Muscle of leg (tissue), 11 donors: Measurements from ENCODE around the gene TMOD3. TPM values are rescaled to one million over a fixed set of nuclear protein-coding genes. Genes with fewer than 3 reads are reported as not detected.

Experiments
- DNase-seq: peaks from one replicate; pipeline ENCODE4 v3.0.0; 2013
- H3K27ac ChIP-seq: one replicate; pipeline ENCODE4 v1.5.1; 2013; ENCODE audit warnings: mild to moderate bottlenecking, low read length, control low read depth
- H3K27me3 ChIP-seq: one replicate; pipeline ENCODE4 v1.6.1; 2013; ENCODE audit warnings: low read length; ENCODE audit not compliant: control insufficient read depth, insufficient read depth
- H3K36me3 ChIP-seq: one replicate; pipeline ENCODE4 v1.6.1; 2013; ENCODE audit warnings: low read length; ENCODE audit not compliant: control insufficient read depth, insufficient read depth
- H3K4me1 ChIP-seq: one replicate; pipeline ENCODE4 v1.6.1; 2013; ENCODE audit warnings: low read length; ENCODE audit not compliant: control insufficient read depth, insufficient read depth
- H3K4me3 ChIP-seq: one replicate; pipeline ENCODE4 v1.5.1; 2013; ENCODE audit warnings: low read length, control low read depth
- H3K9me3 ChIP-seq: replicated peaks from 2 replicates; pipeline ENCODE4 v1.6.1; 2013; ENCODE audit warnings: low read depth, low read length; ENCODE audit not compliant: control insufficient read depth
- WGBS: methylation state at CpG from one replicate; pipeline ENCODE4 v1.1.5; 2013; ENCODE audit warnings: missing lambda C conversion rate; ENCODE audit not compliant: insufficient coverage; 5-methylcytosine and 5-hydroxymethylcytosine counted together
- polyA plus RNA-seq, 8 donors: library from polyadenylated mRNA; unstranded; fragments of 120-200 nt; gene quantifications; one replicate each; pipeline versions ENCODE4 v1.2.1 to v1.2.3, GENCODE V29; 2013; ENCODE audit warnings: inconsistent platforms in 1 of 8, low replicate concordance in 1 of 8; ENCODE audit not compliant: insufficient read length in 8 of 8, insufficient read depth in 1 of 8
- total RNA-seq: library from RNA; stranded (reverse); fragments of 120-200 nt; gene quantifications from one replicate; pipeline ENCODE4 v1.2.4, GENCODE V29; 2013

Gene TMOD3
- total and polyA plus RNA-seq, 9 donors: 14.3 to 27.9 (median 17.9) TPM

DNA sequence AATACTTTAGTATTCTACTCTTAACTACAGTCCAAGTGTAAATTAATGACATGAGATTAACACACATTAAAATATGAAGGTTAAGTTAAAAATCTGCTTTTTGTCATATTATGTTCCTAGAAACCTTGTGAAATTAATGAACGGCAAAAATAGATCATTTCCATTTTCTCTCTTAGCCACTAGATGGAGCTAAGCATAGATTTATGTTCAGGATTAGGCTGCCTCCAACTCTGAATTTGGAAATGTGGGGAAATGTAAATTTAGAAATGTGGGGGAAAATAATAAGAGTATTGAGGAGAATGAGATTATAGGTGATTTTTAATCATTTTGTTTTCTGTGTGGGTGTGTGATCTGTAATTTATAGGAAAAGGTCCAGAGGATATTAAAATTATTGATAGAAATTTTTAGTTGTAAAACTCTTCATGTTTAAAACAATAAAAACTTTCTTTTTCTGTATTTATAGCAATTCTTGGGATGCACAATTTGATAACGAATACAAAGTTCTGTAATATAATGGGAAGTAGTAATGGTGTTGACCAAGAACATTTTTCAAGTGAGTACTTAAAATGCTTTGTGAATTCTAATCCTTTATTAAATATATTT is 59.2 kb downstream of the TMOD3 start:
- Histone ChIP-seq H3K9me3 (no peaks in the 10 kb centered on the region), H3K27ac (no peak overlapping the region), H3K27me3 (no peaks in the 10 kb centered on the region), H3K36me3 (peaks cover 2% of the 10 kb centered on the region), H3K4me1 (peaks cover 2% of the 10 kb centered on the region), H3K4me3 (no peak overlapping the region)
- peak; percentile 29 for DNase-seq
- WGBS: no CpG with 5 or more reads among the region's 2 CpGs

DNA sequence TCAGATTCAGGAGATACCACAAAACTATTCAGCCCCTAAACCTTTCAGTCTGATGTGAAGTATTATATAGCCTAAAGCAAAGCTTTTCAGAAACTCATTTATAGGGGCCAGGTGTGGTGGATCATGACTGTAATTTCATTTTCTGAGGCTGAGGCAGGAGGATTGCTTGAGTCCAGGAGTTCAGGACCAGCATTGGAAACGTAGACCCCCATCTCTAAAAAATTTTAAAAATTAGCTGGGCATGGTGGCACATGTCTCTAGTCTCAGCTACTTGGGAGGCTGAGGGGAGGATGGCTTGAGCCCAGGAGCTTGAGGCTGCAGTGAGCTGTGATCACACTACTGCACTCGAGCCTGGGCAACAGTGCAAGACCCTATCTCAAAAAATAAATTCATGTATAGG is 60.0 kb downstream of the TMOD3 start:
- Histone ChIP-seq H3K27ac (no peak overlapping the region), H3K9me3 (no peaks in the 10 kb centered on the region), H3K4me1 (peaks cover 2% of the 10 kb centered on the region), H3K4me3 (no peak overlapping the region), H3K27me3 (no peaks in the 10 kb centered on the region), H3K36me3 (peaks cover 6% of the 10 kb centered on the region)
- no CpG with 5 or more reads among the region's 2 CpGs for WGBS
- no peak for DNase-seq

DNA sequence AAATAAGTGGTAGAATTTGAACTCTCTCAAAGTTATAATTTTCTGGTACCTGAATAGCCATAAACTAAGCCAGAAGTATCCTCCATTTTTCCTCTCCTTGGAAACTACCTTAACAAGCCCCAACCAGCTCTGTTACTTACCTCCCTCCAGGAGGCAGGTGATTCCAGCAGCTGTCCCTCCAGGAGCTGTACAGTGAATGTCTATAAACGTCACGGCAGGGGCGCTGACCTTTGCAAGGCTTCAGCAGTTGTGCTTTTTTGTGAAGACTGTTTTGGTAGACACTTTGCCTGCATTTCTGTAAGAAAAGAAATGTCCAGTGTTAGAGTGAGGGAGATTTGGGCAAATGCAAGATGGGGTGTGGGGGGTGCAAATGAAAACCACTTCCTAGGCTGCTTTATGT is 75.0 kb downstream of the TMOD3 start:
- no peaks in the 10 kb centered on the region for H3K9me3 ChIP-seq
- no peak for DNase-seq
- H3K4me3 ChIP-seq: no peak overlapping the region
- no peak overlapping the region for H3K27ac ChIP-seq
- H3K4me1 ChIP-seq: no peaks in the 10 kb centered on the region
- peaks cover 14% of the 10 kb centered on the region for H3K36me3 ChIP-seq
- no peaks in the 10 kb centered on the region for H3K27me3 ChIP-seq
- WGBS: 72% methylated on average over 3 of the region's 3 CpGs

DNA sequence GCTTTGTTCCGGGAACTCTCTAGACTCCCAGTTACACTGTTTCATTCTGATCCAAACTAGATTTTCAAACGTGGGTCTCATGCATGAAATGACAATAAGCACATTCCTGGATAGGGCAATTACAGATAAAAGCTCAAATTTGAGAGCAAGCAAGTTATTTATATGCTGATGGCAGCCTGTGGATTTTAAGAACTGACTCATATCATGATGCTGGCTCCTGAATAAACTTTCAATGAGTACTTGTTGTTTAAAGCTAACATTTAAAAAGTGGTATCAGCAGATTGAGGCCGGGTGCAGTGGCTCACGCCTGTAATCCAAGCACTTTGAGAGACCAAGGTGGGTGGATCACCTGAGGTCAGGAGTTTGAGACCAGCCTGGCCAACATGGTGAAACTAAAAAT is 75.5 kb downstream of the TMOD3 start:
- Histone ChIP-seq H3K27me3 (no peaks in the 10 kb centered on the region), H3K9me3 (no peaks in the 10 kb centered on the region), H3K4me3 (no peak overlapping the region), H3K4me1 (no peaks in the 10 kb centered on the region), H3K27ac (no peak overlapping the region), H3K36me3 (peaks cover 14% of the 10 kb centered on the region)
- DNase-seq: no peak
- WGBS: 100% methylated on average over 2 of the region's 4 CpGs

DNA sequence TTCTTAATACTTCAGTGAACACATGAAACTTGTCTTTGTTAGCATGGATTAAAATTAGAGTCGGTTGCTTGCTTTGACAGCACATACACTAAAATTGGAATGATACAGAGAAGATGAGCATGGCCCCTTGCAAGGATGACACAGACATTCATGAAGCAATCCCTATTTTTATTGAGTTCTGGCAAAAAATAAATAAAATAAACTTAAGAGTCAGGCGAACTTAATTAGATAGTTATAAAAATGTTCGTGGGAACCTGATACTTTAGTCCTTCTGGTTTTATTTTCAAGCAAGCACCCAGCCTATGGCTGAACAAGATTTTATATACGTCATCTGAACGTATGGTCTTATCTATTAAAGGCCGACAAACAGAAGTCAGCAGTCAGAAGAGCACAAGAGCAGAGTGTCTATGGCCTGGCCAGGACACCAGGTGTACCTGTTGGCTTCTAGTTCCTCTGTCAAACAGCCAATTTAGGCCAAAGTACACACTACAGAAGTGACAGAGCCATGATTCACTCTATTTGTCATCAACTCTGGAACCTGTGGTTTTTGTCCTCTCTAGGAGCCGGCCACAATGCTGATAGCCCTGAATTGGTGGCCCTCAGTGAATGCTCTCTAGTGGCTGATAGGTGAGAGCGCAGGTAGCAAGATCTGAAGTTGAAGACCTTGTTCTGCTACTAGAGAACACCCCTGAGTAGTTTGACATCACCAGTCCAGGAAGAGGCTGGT is 77.8 kb downstream of the TMOD3 start:
- Histone ChIP-seq H3K4me1 (no peaks in the 10 kb centered on the region), H3K27ac (no peak overlapping the region), H3K36me3 (peaks cover 9% of the 10 kb centered on the region), H3K4me3 (no peak overlapping the region), H3K9me3 (no peaks in the 10 kb centered on the region), H3K27me3 (no peaks in the 10 kb centered on the region)
- 69% methylated on average over 5 of the region's 8 CpGs for WGBS
- no peak for DNase-seq

DNA sequence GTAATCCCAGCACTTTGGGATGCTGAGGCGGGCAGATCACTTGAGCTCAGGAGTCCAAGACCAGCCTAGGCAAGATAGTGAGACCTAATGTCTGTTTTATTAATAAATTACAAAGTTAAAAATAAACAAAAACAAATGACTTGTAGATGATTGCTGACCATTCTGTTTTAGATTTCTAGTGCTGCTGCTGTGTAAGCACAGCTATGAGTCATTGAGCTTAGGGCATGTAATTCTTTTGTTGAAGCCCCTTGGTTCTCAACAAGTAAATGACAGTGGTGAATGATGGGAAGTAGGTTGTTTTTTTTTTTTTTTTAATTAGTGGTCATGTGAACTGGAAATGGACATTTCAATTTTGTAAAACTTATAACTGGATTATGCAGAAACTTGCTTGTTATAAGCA is 78.9 kb downstream of the TMOD3 start:
- Histone ChIP-seq H3K27me3 (no peaks in the 10 kb centered on the region), H3K4me1 (no peaks in the 10 kb centered on the region), H3K9me3 (no peaks in the 10 kb centered on the region), H3K36me3 (peaks cover 12% of the 10 kb centered on the region), H3K27ac (no peak overlapping the region), H3K4me3 (no peak overlapping the region)
- no CpG with 5 or more reads among the region's 1 CpG for WGBS
- DNase-seq: no peak

DNA sequence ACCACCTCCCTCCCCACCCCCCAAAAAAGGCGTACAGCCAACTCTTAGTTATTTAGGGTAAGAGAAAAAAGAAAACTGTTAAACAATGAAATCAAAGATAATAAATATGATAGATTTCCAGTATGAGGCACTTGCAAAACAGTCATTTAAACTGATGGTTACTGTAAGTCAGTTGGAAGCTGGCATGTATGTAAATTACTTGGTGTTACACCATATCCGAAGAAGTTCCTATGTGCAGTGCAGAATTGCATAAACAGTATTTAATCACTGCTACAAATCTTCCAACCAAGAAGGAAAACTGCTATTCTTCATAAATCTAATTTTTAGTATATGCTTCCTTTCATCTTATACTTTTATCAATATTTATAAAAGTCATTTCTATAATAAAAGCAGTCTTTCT is 80.1 kb downstream of the TMOD3 start:
- no CpG with 5 or more reads among the region's 2 CpGs for WGBS
- H3K4me3 ChIP-seq: no peak overlapping the region
- no peaks in the 10 kb centered on the region for H3K9me3 ChIP-seq

DNA sequence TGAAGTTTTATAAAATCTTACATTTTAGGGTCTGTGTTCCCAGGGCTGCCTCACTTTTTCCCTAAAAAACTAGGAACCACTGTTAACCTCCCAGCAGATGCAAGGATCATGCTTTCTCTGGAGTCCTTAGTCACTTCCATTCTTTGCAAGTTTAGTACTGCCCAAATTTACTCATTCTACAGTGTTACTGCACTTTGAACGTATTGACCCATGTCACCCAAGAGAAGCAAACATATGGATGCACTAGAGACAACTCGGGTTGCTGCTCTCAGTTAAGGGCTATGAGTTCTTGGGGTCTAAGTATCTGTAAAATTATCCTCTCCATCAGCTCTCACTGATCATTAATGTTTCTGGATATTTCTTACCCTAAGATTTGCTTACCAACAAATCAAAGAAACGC is 83.1 kb downstream of the TMOD3 start:
- WGBS: 100% methylated on average over 1 of the region's 3 CpGs
- peaks cover 16% of the 10 kb centered on the region for H3K36me3 ChIP-seq
- no peaks in the 10 kb centered on the region for H3K4me1 ChIP-seq
- H3K27me3 ChIP-seq: no peaks in the 10 kb centered on the region
- no peaks in the 10 kb centered on the region for H3K9me3 ChIP-seq
- H3K27ac ChIP-seq: no peak overlapping the region
- H3K4me3 ChIP-seq: no peak overlapping the region
- DNase-seq: no peak

More for the DNA sequence above, 80.1 kb downstream of the TMOD3 start:
- Histone ChIP-seq H3K4me1 (no peaks in the 10 kb centered on the region), H3K27me3 (no peaks in the 10 kb centered on the region), H3K27ac (no peak overlapping the region), H3K36me3 (peaks cover 12% of the 10 kb centered on the region)
- no peak for DNase-seq

DNA sequence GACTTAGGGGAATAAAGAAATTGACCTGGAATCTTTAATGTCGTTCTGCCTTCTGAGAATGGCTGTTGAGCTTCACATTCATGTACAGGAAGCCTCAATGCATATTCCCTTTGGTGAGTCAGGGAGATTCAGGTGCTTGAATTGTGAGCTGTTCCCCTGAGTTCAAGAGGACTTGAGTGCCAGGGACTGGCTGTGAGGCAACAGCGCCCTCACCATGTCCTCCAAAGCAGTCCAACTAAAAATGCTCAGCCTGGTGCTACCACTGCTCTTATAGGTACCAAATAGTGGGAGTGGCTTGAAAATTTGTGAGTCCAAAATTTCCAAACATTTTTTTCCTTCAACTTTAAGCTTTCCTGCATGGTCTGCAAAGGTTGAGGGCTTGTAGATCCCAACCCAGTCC is 88.0 kb downstream of the TMOD3 start:
- peaks cover 27% of the 10 kb centered on the region for H3K36me3 ChIP-seq
- no peak for DNase-seq
- H3K9me3 ChIP-seq: no peaks in the 10 kb centered on the region
- H3K4me1 ChIP-seq: no peaks in the 10 kb centered on the region
- no peak overlapping the region for H3K4me3 ChIP-seq
- 33% methylated on average over 1 of the region's 2 CpGs for WGBS
- no peaks in the 10 kb centered on the region for H3K27me3 ChIP-seq
- H3K27ac ChIP-seq: no peak overlapping the region

DNA sequence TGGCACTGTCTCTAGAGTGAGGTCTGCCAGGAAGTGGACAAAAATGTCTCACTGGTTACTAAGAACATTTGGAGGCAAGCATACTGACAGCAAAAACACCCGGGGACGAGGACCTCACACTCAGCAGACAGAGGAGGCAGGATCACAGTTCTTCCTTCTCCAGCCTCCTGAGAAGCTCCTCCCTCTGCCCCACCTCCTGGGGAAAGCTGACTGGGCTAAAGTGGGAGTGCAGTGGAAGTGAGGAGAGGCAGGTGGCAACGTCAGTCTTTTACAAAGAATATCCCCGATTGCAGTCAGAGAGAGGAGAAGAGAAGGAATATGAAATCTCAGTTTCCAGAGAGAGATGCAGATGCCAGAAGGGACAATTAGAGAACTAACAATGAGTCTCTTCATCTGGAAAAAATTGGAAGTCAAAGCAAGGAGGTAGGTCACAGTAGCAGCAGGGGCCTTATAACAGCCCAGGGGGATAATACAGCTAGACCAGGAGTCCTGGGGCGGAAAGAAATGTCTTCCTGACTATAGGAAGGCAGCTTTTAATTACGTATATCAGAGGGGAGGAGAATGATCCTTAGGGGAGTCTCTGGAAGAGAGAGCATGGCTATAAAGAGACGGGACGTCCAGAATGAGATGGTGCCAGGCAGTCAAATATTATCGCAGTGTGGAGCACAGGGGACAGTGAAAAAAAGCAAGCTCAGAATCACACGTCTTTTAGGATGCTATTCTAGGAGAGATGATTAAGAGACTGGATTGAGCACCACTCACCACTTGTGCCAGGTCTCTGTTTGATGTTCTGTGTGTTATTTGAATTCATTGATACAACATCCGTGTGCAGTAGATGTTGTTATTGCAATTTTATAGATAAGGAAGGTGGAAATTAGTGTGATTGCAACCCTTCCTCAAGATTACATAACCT is 95.0 kb downstream of the TMOD3 start:
- Histone ChIP-seq H3K4me1 (no peaks in the 10 kb centered on the region), H3K4me3 (no peak overlapping the region), H3K36me3 (peaks cover 26% of the 10 kb centered on the region), H3K9me3 (no peaks in the 10 kb centered on the region), H3K27me3 (no peaks in the 10 kb centered on the region), H3K27ac (no peak overlapping the region)
- peak; percentile 10 for DNase-seq
- 57% methylated on average over 10 of the region's 11 CpGs for WGBS
